NB4 (cell line): ENCODE data around the gene MIEN1.

ENCODE experiments used
- POLR2A ChIP-seq: IDR thresholded peaks from 2 replicates; pipeline ENCODE4 v1.6.1; 2011; ENCODE audit warnings: mild to moderate bottlenecking; ENCODE audit not compliant: insufficient read length; ENCODE audit errors: extremely low read depth
- TF ChIP-seq, protein P1 (sequence below): IDR thresholded peaks from one replicate; pipeline ENCODE4 v1.5.1; 2012; ENCODE audit warnings: low read depth, low read length
- TF ChIP-seq, protein P2 (sequence below): IDR thresholded peaks from 2 replicates; pipeline ENCODE4 v1.6.1; 2011; ENCODE audit warnings: low read depth, low read length

DNA sequence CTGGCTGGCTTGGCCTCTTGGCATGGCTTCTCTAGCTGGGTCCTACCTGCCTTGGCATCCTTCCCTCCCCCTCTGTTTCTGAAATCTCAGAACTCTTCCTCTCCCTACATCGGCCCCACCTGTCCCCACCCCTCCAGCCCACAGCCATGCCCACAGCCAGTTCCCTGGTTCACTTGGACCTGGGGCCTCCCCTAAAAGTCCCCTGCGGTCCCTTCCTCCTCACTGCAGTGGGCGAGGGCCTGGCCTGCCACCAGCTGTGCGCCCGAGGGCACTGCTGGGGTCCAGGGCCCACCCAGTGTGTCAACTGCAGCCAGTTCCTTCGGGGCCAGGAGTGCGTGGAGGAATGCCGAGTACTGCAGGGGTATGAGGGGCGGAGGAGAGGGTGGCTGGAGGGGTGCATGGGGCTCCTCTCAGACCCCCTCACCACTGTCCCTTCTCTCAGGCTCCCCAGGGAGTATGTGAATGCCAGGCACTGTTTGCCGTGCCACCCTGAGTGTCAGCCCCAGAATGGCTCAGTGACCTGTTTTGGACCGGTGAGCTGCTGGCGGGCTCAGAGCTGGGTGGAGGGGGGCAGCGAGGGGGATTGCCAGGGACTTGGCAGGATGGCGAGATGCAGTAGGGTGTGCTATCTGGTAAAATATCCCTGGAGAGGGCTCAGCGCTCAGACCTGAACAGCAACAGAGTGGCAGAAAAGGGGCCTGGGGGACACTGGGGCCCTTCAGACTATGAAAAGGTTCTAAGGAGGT, 14.1 kb downstream of the MIEN1 start:
- TF ChIP-seq, protein P1, sequence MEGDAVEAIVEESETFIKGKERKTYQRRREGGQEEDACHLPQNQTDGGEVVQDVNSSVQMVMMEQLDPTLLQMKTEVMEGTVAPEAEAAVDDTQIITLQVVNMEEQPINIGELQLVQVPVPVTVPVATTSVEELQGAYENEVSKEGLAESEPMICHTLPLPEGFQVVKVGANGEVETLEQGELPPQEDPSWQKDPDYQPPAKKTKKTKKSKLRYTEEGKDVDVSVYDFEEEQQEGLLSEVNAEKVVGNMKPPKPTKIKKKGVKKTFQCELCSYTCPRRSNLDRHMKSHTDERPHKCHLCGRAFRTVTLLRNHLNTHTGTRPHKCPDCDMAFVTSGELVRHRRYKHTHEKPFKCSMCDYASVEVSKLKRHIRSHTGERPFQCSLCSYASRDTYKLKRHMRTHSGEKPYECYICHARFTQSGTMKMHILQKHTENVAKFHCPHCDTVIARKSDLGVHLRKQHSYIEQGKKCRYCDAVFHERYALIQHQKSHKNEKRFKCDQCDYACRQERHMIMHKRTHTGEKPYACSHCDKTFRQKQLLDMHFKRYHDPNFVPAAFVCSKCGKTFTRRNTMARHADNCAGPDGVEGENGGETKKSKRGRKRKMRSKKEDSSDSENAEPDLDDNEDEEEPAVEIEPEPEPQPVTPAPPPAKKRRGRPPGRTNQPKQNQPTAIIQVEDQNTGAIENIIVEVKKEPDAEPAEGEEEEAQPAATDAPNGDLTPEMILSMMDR: no peak
- TF ChIP-seq POLR2A: no peak
- TF ChIP-seq, protein P2, sequence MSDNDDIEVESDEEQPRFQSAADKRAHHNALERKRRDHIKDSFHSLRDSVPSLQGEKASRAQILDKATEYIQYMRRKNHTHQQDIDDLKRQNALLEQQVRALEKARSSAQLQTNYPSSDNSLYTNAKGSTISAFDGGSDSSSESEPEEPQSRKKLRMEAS: no peak
